CD14-positive monocyte (primary cell): Measurements from ENCODE around the gene FOXN1. TPM values are rescaled to one million over a fixed set of nuclear protein-coding genes. Genes with fewer than 3 reads are reported as not detected.

Source experiments
- DNase-seq, 3 donors: peaks; one replicate each; pipeline ENCODE4 v3.0.0-alpha.2; 2011 to 2022
- H2AFZ ChIP-seq: 2 replicates; pipeline ENCODE4 v1.6.0; 2012; ENCODE audit warnings: mild to moderate bottlenecking, low read depth, low read length, inconsistent platforms; ENCODE audit not compliant: insufficient read depth, poor library complexity, severe bottlenecking
- H3K27ac ChIP-seq, 2 donors: 1 replicate in 1 of 2; 2 replicates in 1 of 2; pipeline ENCODE4 v1.5.1; 2012 to 2013; ENCODE audit warnings: low read length in 2 of 2, control low read depth in 1 of 2, inconsistent platforms in 1 of 2, low read depth in 1 of 2, mild to moderate bottlenecking in 1 of 2
- H3K27me3 ChIP-seq, 2 donors: one replicate each; pipeline versions ENCODE4 v1.6.0 to v1.6.1; 2011 to 2013; ENCODE audit warnings: low read length in 2 of 2; ENCODE audit not compliant: control insufficient read depth in 2 of 2, insufficient read depth in 2 of 2
- H3K36me3 ChIP-seq, 2 donors: replicated peaks in 1 of 2; 1 replicate in 1 of 2; 2 replicates in 1 of 2; pipeline versions ENCODE4 v1.5.1 to v1.6.1; 2012 to 2013; ENCODE audit warnings: low read length in 2 of 2, control low read depth in 1 of 2, inconsistent platforms in 1 of 2, mild to moderate bottlenecking in 1 of 2; ENCODE audit not compliant: insufficient read depth in 2 of 2, control insufficient read depth in 1 of 2
- H3K4me1 ChIP-seq, 2 donors: 1 replicate in 1 of 2; 2 replicates in 1 of 2; pipeline versions ENCODE4 v1.5.1 to v1.6.1; 2012 to 2013; ENCODE audit warnings: low read length in 2 of 2, control low read depth in 1 of 2, inconsistent platforms in 1 of 2, mild to moderate bottlenecking in 1 of 2, moderate library complexity in 1 of 2; ENCODE audit not compliant: insufficient read depth in 2 of 2, control insufficient read depth in 1 of 2
- H3K4me2 ChIP-seq: replicated peaks from 2 replicates; pipeline ENCODE3; 2012; ENCODE audit warnings: low read length, moderate library complexity, mild to moderate bottlenecking; ENCODE audit not compliant: poor library complexity, severe bottlenecking; ENCODE audit errors: extremely low read depth
- H3K4me3 ChIP-seq, 3 experiments: fragments of 200-600 bp in 1 of 3; sonication (generic) in 1 of 3; replicated peaks in 1 of 3; 1 replicate in 2 of 3; 2 replicates in 1 of 3; pipeline ENCODE4 v1.5.1; 2011 to 2013; ENCODE audit warnings: low read length in 3 of 3, mild to moderate bottlenecking in 3 of 3, control low read depth in 2 of 3, low read depth in 2 of 3, inconsistent platforms in 1 of 3, moderate library complexity in 1 of 3
- H3K79me2 ChIP-seq: 2 replicates; pipeline ENCODE4 v1.6.0; 2012; ENCODE audit warnings: mild to moderate bottlenecking, control low read depth, inconsistent platforms, low read length, moderate library complexity; ENCODE audit not compliant: insufficient read depth
- H3K9ac ChIP-seq: 2 replicates; pipeline ENCODE4 v1.6.0; 2017; ENCODE audit warnings: low read length, mild to moderate bottlenecking; ENCODE audit not compliant: insufficient read depth, poor library complexity, severe bottlenecking
- H3K9me3 ChIP-seq, 2 donors: replicated peaks in 1 of 2; 1 replicate in 1 of 2; 2 replicates in 1 of 2; pipeline versions ENCODE4 v1.5.1 to v1.6.1; 2012 to 2013; ENCODE audit warnings: low read length in 2 of 2, control low read depth in 1 of 2; ENCODE audit not compliant: control insufficient read depth in 1 of 2, insufficient read depth in 1 of 2
- H4K20me1 ChIP-seq: 2 replicates; pipeline ENCODE4 v1.6.0; 2012; ENCODE audit warnings: mild to moderate bottlenecking, low read length, control low read depth, moderate library complexity; ENCODE audit not compliant: insufficient read depth
- H3K27ac Mint-ChIP-seq, 7 donors: one replicate each; pipeline ENCODE4 v1.8.0; 2020; ENCODE audit warnings: mild to moderate bottlenecking in 7 of 7, mixed read lengths in 7 of 7, moderate library complexity in 6 of 7, inconsistent platforms in 2 of 7
- H3K27me3 Mint-ChIP-seq, 3 donors: one replicate each; pipeline ENCODE4 v1.8.0; 2021 to 2022; ENCODE audit warnings: low read depth in 3 of 3, mild to moderate bottlenecking in 3 of 3, mixed read lengths in 3 of 3, moderate library complexity in 3 of 3, inconsistent platforms in 1 of 3
- H3K36me3 Mint-ChIP-seq, 2 donors: one replicate each; pipeline ENCODE4 v1.8.0; 2020; ENCODE audit warnings: mixed read lengths in 2 of 2, inconsistent platforms in 1 of 2, mild to moderate bottlenecking in 1 of 2
- H3K4me1 Mint-ChIP-seq: one replicate; pipeline ENCODE4 v1.8.0; 2020; ENCODE audit warnings: mild to moderate bottlenecking, mixed read lengths
- H3K4me3 Mint-ChIP-seq, 2 donors: one replicate each; pipeline ENCODE4 v1.8.0; 2020; ENCODE audit warnings: mild to moderate bottlenecking in 2 of 2, mixed read lengths in 2 of 2, moderate library complexity in 1 of 2
- H3K9me3 Mint-ChIP-seq, 7 donors: one replicate each; pipeline ENCODE4 v1.8.0; 2020 to 2022; ENCODE audit warnings: mixed read lengths in 7 of 7, mild to moderate bottlenecking in 6 of 7, moderate library complexity in 6 of 7, inconsistent platforms in 2 of 7
- WGBS: methylation state at CpG from one replicate; pipeline ENCODE4 v1.1.5; 2013; ENCODE audit warnings: missing lambda C conversion rate; ENCODE audit not compliant: insufficient coverage; 5-methylcytosine and 5-hydroxymethylcytosine counted together
- intact Hi-C, 2 donors: fragments of 100-400 bp; cut with micrococcal nuclease; formaldehyde crosslinking; loops; one replicate each; pipeline versions ENCODE4 v1.15.0 to v1.15.1; 2023
- polyA plus RNA-seq, 3 donors: library from polyadenylated mRNA; depleted of rRNA in 1 of 3; unstranded in 2 of 3; stranded (reverse) in 1 of 3; fragments of 300-500 nt in 2 of 3; fragments of >200 nt in 1 of 3; fragmentation: Illumina TruSeq in 2 of 3; gene quantifications; 1 replicate in 2 of 3; 2 replicates in 1 of 3; pipeline ENCODE4 v1.2.3, GENCODE V29; 2012 to 2021
- TF ChIP-seq, protein P1 (sequence below): fragments of 200-600 bp; IDR thresholded peaks from one replicate; pipeline ENCODE4 v1.8.0; 2022; ENCODE audit warnings: antibody characterized with exemption, mild to moderate bottlenecking

FOXN1 gene
- polyA plus RNA-seq, 3 donors, result not detected

DNA sequence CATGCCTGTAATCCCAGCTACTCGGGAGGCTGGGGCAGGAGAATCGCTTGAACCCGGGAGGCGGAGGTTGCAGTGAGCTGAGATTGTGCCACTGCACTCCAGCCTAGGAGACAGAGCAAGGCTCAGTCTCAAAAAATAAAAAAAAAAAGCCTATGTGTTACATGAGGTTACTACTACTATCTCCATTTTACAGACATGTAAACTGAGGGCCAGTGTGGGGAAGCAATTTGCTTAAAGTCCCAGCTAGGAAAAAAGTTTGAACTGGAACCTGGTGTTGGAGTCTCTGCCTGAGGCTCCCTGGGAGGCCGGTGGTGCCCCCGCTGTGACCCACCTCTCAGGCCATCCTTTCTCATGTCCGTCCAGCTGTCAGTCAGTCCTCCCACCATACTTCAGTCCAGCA lies 28.2 kb upstream of the FOXN1 start:
- TF ChIP-seq, protein P1, sequence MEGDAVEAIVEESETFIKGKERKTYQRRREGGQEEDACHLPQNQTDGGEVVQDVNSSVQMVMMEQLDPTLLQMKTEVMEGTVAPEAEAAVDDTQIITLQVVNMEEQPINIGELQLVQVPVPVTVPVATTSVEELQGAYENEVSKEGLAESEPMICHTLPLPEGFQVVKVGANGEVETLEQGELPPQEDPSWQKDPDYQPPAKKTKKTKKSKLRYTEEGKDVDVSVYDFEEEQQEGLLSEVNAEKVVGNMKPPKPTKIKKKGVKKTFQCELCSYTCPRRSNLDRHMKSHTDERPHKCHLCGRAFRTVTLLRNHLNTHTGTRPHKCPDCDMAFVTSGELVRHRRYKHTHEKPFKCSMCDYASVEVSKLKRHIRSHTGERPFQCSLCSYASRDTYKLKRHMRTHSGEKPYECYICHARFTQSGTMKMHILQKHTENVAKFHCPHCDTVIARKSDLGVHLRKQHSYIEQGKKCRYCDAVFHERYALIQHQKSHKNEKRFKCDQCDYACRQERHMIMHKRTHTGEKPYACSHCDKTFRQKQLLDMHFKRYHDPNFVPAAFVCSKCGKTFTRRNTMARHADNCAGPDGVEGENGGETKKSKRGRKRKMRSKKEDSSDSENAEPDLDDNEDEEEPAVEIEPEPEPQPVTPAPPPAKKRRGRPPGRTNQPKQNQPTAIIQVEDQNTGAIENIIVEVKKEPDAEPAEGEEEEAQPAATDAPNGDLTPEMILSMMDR, result no peak
- no CpG with 5 or more reads among the region's 7 CpGs for WGBS
- peaks cover 28 to 32% of the 10 kb centered on the region in 2 donors for H3K4me1 ChIP-seq
- DNase-seq, result no peak
- H4K20me1 ChIP-seq, result no peaks in the 10 kb centered on the region
- Mint-ChIP-seq H3K27ac (no peak overlapping the region), H3K36me3 (no peaks in the 10 kb centered on the region), H3K4me1 (peaks cover 45% of the 10 kb centered on the region), H3K9me3 (no peaks in the 10 kb centered on the region), H3K4me3 (no peak overlapping the region), H3K27me3 (peaks cover 0 to 3% (median 0%) of the 10 kb centered on the region in 3 donors)
- no peak overlapping the region for H3K4me3 ChIP-seq
- H3K27ac ChIP-seq, result no peak overlapping the region
- no peak overlapping the region for H3K9ac ChIP-seq
- intact Hi-C loops, result no loop called here
- H3K4me2 ChIP-seq, result no peak overlapping the region
- no peaks in the 10 kb centered on the region for H3K36me3 ChIP-seq
- H2AFZ ChIP-seq, result no peak overlapping the region
- H3K9me3 ChIP-seq, result no peaks in the 10 kb centered on the region
- H3K79me2 ChIP-seq, result no peaks in the 10 kb centered on the region
- no peaks in the 10 kb centered on the region for H3K27me3 ChIP-seq

DNA sequence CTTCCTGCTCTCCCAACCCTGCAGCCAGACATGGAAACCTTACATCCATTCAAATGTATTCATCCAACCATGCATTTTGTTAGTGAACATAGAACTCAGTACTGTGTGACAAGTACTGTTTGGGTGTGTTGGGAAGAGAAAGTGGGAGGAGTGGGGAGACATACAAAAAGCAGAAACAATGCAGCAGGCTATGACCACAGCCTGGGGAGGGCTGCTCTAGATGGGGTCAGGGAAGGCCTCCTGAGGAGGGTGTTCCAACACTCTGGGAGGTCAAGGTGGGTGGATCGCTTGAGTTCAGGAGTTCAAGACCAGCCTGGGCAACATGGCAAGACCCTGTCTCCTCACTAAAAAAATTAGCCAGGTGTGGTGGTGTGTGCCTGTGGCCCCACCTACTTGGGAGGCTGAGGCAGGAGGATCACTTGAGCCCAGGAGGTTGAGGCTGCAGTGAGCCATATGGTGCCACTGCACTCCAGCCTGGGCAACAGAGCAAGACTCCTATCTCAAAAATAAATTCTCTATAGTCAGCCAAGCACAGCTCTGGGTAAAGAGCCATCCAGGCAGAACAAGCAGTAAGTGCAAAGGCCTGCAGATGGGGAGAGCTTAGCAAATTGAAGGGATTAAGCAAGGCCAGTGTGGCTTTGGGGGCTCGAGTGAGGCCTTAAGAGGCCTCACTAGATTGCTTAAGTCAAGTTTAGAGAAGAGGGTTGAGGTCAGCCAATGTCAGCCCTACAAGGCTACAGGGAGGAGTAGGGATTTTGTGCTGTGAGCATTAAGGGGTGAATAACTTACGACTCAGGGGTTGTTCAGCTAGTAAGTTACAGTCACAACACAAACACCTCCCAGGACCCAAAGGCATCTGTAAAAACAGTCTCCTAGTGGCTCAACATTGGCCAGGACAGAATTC lies 27.2 kb upstream of the FOXN1 start:
- TF ChIP-seq, protein P1, result no peak
- Histone ChIP-seq H3K4me2 (no peak overlapping the region), H2AFZ (no peak overlapping the region), H4K20me1 (no peaks in the 10 kb centered on the region), H3K9me3 (no peaks in the 10 kb centered on the region), H3K27ac (no peak overlapping the region), H3K36me3 (no peaks in the 10 kb centered on the region), H3K4me3 (no peak overlapping the region), H3K27me3 (no peaks in the 10 kb centered on the region), H3K4me1 (peaks cover 28 to 36% of the 10 kb centered on the region in 2 donors), H3K79me2 (no peaks in the 10 kb centered on the region), H3K9ac (no peak overlapping the region)
- Mint-ChIP-seq H3K4me3 (no peak overlapping the region), H3K27ac (peak overlapping the region in 4 of 7 donors; percentile 23 to 65 (median 44)), H3K4me1 (peaks cover 41% of the 10 kb centered on the region), H3K9me3 (no peaks in the 10 kb centered on the region), H3K27me3 (peaks cover 0 to 3% (median 0%) of the 10 kb centered on the region in 3 donors), H3K36me3 (no peaks in the 10 kb centered on the region)
- no peak for DNase-seq
- 42% methylated on average over 2 of the region's 3 CpGs for WGBS
- intact Hi-C loops, result no loop called here
